NCI-H446 treated with DMSO at 0.1 percent for 48 hours (cell line): ENCODE data around the gene UGT1A6.

Experiments used
- DNase-seq: peaks from one replicate; lab custom pipeline; 2025; lab: John Stamatoyannopoulos, UW

Gene UGT1A6

GRCh38 chr2:233801357-233802131 is 108.9 kb downstream of the UGT1A6 start:
- DNase-seq: no peak

DNA sequence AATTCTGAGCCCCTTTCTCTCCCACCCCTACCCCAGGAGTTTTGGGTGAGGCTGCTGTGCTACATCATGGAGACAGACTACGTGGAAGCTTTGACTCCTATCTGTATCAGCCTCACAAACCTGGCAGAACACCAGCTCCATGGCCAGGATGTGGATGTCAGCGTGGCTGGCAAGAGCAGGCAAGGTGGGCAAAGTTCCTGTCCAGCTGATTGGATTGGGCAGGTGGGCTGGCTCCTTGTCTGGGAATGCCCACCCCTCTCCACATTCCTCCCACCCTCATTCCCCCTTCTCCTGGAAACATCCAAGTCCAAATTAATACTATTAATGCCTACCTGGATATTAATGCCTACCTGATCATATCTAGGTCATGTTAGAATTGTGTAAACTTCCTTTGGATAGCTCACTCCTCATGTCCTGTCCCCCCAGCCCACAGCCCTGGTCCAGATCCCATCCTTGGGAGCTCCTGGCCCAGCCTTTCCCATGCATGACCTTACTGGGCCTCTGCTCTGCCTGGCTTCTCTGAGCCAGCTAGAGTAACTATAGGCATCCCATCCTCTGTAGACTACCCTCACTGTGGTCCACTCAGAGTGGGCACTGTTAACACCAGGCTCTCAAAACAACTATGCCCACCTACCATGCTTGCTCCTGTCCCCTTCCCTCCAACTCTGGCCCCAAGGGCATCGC is 109.6 kb downstream of the UGT1A6 start:
- no peak for DNase-seq

GRCh38 chr2:233803292-233803911 is 110.7 kb downstream of the UGT1A6 start:
- no peak for DNase-seq

GRCh38 chr2:233803994-233804393 is 111.3 kb downstream of the UGT1A6 start:
- no peak for DNase-seq

- no peak for DNase-seq
These were observed 114.7 kb downstream of the UGT1A6 start for GRCh38 chr2:233807215-233807865.

DNA sequence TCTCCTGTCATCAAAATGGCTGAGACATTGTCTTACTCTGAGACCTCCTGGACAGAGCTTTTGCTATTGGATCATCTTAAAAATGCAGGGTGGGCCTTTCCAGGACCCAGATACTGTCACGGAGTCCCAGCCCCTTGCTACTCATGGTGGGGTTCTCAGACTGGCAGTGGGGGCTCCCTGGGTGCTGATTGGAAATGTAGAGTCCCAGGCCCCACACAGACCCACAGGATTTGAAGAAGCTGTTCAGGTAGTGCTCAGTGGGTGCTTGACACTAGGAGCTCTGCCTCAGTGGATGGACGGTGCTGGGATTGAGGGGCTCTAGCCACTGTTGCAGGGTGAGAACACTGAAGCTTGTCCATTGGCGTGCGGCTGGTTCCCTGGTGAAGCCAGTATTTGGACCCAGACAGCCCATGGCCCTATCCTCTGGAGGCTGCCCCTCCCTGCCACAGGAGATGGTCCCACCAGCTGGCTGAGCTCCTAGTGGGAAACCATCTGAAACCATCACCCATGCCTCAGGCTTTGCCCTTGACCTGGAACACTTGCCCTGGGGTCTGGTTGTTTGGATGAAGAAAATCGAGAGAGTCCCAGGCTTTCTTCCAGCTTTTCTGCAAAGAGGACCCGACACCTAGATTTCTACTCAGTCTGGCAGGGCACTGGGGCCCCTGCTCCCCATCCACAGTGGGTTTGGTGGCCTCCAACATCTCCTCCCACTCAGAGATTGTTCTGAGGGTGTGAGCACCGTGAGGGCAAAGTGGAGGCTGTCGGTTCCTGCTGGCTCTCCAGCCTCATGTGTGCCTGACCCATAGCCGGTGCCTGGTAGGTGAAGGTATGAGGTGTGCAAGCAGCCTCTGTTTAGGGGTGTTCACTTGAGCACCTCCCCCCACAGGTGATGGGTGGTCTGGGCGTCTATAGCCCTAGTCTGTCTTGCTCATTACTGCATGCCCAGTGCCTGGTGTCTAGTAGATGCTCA is 115.6 kb downstream of the UGT1A6 start:
- DNase-seq: no peak

- no peak for DNase-seq
These were observed 117.7 kb downstream of the UGT1A6 start for GRCh38 chr2:233810385-233810784.

DNA sequence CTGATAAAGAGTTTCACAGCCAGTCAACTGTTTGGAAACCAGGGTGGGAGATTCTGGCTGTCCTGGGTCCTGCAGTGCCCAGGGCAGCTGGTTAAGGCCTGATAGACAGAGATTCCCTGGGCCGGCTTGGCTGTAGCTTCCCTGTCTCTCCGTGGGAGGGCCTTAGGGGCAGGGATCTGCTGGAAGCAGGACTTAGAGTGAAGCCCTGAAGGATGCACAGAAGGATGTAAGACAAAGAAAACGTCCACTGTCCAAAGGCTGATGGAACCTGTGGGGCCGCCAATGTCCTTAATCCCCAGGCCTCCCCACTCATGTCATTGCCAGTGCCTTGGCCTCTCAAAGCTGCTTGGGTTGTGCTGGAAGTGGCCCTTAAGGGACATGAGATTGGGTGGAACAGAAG is 118.4 kb downstream of the UGT1A6 start:
- no peak for DNase-seq

- DNase-seq: no peak
These were observed 119.0 kb downstream of the UGT1A6 start for GRCh38 chr2:233811732-233812131.

- DNase-seq: no peak
These were observed 120.8 kb downstream of the UGT1A6 start for GRCh38 chr2:233813236-233814055.

DNA sequence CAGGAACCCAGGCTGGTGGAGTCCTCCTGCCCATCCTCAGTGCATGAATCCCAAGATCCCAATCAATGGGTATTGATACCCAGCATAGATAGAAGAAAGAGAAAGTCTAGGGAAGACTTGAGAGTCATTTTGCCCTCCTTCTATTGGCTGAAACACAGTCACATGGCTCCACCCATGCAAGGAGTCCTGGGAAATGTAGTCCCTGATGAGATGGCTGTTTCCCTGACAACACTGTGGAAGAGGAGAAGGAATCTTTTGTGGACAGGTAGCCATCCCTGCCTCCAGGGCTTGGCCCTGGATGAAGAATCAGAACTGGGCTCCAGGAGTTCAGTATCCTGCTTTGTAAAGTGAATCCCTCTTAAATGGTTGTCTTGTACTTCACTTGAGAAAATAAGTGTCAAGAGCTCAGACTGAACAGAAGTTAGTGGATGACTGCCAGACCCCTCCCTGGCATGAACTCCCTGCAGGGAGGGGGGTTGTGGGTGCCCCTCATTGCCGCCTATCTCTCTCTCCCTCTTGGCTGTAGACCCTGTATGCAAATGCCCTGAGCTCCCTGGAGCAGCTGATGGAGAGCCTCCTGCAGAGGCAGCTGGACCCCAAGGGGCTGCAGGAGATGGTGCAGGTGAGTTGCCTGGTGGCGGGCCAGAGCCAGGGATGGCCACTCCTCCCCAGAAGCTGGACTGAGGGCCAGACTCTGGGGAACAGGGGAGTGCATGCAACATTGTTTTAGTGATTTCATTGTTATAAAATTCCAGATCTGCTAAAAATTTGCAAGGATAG is 121.6 kb downstream of the UGT1A6 start:
- DNase-seq: no peak

GRCh38 chr2:233815861-233816260 is 123.2 kb downstream of the UGT1A6 start:
- DNase-seq: no peak

DNA sequence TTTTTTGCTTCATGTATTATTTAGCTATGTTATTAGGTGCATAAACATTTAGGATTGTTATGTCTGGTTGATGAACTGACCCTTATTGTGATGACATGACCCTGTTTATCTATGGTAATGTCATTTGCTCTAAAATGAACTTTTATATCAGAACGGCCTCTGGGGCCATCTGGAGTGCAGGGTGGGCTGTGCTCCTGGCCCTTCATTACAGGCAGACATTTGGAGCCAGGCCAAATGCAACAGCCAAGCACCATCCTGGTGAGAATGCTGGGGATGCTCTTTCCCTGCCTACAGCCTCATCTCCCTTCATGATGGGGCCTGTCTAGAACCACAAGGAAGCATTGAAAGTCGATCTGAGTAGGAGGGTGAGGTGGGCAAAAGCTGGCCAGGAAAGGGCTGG is 123.6 kb downstream of the UGT1A6 start:
- DNase-seq: no peak

DNA sequence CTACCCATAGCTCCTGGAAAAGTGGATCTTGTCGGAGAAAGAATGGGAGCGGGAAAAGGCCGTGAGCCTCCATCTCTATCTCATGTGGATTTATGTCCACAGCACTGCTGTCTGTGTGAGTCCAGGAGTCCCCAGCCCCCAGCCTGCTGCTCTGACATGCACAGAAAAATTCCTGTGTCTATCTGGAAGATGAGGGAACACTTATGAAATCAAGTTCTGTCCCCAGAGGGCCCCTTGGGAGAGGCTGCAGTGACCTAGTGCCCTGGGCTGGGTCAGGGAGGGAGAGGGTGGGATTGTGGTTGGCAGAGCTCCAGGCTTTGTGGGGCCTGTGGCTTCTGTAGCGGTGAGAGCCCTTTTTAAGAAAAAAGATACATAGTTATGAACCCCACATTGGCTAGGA is 124.1 kb downstream of the UGT1A6 start:
- no peak for DNase-seq

DNA sequence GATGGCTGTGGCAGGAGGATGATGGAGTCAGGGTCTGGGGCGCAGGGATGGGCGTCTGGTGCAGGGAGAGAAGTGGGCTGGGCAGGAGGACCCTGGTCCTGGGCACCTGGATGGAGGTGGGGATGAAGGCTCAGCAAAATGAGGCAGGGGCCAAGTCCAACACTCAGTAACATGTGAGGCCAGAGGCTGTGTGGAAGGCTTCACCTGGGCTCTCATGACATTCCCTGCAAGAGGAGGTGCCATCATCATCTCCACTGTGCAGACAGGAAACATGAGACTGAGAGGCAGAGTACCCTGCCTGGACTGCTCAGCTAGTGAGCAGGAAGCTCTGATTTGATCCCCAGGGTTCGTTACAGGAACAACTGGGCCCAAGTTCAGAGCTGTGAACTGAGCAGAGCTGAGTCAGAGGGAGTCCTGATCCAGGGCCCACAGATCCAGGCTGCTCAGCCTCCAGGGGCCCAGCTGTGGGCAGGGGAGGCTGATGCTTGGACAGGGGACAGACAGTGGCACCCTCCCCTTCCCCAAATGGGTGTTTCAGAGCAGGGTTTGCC is 124.7 kb downstream of the UGT1A6 start:
- no peak for DNase-seq

GRCh38 chr2:233817995-233818638 is 125.4 kb downstream of the UGT1A6 start:
- no peak for DNase-seq

GRCh38 chr2:233818639-233819621 is 126.2 kb downstream of the UGT1A6 start:
- DNase-seq: no peak
